VCaP (cell line): ENCODE data around the gene NDUFA13.
A peak's percentile ranks its signal among the peaks of the same experiment; 100 is the strongest.
"Not testable (repeated sequence)": the region's sequence is repeated elsewhere in the genome, so short reads cannot be mapped to it uniquely, and the experiment has no call there.

Experiments
- H3K27ac ChIP-seq: fragments of 450-650 bp; 2 replicates; pipeline ENCODE4 v1.5.1; 2017
- TF ChIP-seq, protein P1 (sequence below): fragments of 450-650 bp; conservative IDR thresholded peaks from 2 replicates; pipeline ENCODE4 v1.5.1; 2017; ENCODE audit warnings: mild to moderate bottlenecking, moderate library complexity

Gene NDUFA13

DNA sequence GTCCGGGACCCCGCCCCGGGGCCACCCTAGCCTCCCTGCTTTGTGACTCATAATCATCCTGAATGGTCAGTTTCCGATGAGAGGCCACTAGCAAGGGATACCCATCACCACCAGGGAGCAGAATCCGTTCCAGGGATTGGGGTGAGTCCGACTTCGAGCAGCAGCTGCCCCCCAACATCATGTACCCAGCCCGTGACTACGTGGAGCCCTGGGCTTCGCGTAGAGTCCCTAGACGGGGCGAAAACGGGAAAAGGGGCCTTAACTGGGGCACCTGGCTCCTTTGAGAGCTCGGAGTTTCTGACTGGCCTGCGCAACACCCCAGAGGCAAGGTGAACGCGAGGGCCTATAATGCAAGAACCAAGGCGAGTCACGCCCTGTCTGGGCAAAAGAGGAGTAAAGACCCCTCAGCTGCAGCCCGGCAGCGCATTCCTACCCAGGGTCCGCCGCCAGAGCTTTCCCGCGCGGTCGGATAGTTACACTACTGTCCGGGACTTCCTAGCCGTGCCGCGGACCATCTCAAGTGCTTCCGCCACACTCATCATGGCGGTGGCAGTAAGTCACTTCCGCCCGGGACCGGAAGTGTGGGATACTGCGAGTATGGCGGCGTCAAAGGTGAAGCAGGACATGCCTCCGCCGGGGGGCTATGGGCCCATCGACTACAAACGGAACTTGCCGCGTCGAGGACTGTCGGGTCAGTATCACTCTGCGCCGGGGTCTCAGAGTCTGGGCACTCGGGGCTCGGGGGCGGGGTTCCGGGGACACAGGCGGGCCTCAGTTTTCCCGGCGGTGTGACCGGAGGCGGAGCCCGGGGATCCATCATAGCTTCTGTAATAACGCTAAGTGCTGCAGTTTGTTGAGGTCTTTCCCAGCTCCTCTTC, at the start of gene NDUFA13:
NDUFA13 (plus strand) TSS at position 584 of the 878 bp plus-strand sequence; CDS start at position 598, 14 bp downstream.
- H3K27ac ChIP-seq: peak within 1 kb of the TSS; percentile 77
- TF ChIP-seq, protein P1, sequence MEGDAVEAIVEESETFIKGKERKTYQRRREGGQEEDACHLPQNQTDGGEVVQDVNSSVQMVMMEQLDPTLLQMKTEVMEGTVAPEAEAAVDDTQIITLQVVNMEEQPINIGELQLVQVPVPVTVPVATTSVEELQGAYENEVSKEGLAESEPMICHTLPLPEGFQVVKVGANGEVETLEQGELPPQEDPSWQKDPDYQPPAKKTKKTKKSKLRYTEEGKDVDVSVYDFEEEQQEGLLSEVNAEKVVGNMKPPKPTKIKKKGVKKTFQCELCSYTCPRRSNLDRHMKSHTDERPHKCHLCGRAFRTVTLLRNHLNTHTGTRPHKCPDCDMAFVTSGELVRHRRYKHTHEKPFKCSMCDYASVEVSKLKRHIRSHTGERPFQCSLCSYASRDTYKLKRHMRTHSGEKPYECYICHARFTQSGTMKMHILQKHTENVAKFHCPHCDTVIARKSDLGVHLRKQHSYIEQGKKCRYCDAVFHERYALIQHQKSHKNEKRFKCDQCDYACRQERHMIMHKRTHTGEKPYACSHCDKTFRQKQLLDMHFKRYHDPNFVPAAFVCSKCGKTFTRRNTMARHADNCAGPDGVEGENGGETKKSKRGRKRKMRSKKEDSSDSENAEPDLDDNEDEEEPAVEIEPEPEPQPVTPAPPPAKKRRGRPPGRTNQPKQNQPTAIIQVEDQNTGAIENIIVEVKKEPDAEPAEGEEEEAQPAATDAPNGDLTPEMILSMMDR: no peak; the same call in 1 of the 2 replicates

GRCh38 chr19:19468424-19469050, 47.5 kb upstream of the NDUFA13 start:
- no peak overlapping the region for H3K27ac ChIP-seq
- TF ChIP-seq, protein P1: no peak

- H3K27ac ChIP-seq: no peak overlapping the region
- TF ChIP-seq, protein P1: no peak
Observed at GRCh38 chr19:19470579-19470978, 45.4 kb upstream of the NDUFA13 start.

DNA sequence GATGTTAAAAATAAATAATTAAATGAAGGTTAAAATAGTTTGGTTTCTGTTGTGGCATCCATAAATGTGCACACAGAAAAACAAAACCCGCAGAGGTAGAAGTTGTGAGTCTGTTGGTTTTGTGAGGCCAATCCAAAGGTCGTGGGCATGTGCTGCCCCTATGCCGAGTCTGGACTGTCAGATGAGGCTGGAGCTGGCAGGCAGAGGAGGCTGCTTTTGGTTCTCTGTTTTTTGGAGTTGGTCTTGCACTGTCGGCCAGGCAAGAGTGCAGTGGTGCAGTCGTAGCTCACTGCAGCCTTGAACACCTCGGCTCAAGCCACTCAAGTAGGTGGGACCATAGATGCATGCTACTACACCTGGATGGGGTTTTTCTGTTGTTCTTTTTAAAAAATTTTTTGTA, 44.3 kb upstream of the NDUFA13 start:
- TF ChIP-seq, protein P1: no peak
- H3K27ac ChIP-seq: no peak overlapping the region

- H3K27ac ChIP-seq: not testable (repeated sequence)
Observed at GRCh38 chr19:19472106-19472505, 43.9 kb upstream of the NDUFA13 start.

DNA sequence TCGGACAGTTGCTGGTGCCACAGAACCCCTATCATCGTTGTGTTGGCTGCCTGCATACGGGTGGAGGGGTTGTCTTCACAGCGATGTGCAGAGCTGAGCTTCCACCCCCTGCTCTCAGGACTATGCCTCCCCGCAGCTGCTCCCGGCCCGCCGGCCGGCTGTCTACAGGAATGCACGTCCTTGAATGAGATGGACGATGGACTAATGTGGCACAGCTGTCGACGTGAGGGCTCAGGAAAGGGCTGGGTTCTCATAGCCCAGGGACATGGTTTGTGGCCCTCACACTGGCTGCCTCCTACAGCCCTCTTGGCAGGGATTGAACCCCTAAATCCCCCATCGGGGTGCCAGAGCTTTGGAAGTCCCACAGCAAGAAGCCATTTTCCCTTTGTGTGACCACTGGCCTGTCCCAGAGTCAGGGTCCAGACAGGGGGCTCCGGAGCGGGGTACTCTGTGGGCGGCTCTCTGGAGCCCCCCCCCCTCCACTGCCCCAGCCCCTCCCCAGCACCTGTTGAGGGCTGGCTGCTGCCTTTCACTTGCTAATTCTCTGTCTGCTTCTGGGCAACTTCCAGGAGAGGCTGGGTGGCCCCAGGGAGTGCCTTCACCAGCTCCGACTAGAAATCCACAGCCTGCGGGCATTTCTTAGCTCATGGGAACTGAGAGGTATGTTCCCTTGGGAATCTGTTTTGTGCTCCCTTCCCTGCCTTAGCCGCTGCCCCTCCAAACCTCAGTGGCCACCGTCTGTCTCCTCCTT, 40.8 kb upstream of the NDUFA13 start:
- TF ChIP-seq, protein P1: no peak
- no peak overlapping the region for H3K27ac ChIP-seq

- TF ChIP-seq, protein P1: peak; percentile 30
Observed at GRCh38 chr19:19475849-19476828, 39.9 kb upstream of the NDUFA13 start.

More at GRCh38 chr19:19475849-19476828, 39.9 kb upstream of the NDUFA13 start:
- no peak overlapping the region for H3K27ac ChIP-seq
